ENCODE results near the gene POLR2H. TPM values are rescaled to one million over a fixed set of nuclear protein-coding genes. Genes with fewer than 3 reads are reported as not detected.

POLR2H gene
- total RNA-seq, 6 donors from 2014 or later, result 41.4 to 235 (median 66.2) TPM

GRCh38 chr3:184362668-184363546 lies 1.4 kb downstream of the POLR2H start:
- Histone ChIP-seq H3K27me3 (no peaks in the 10 kb centered on the region), H3K36me3 (peaks cover 0 to 30% (median 13%) of the 10 kb centered on the region in 4 donors), H3K4me1 (peaks cover 21 to 26% (median 24%) of the 10 kb centered on the region in 4 donors), H3K27ac (peak overlapping the region; percentile 96 to 99 (median 98)), H3K9me3 (no peaks in the 10 kb centered on the region), H3K4me3 (peak overlapping the region; percentile 67 to 96 (median 84))
- WGBS, 2 donors, result 0 to 1% methylated on average over 10 to 64 of the region's 68 CpGs
- TF ChIP-seq POLR2A (IDR thresholded peaks at IDR 0.05), result peak in 3 of 4 donors; percentile 62 to 82 (median 69)
- TF ChIP-seq POLR2AphosphoS5 (IDR thresholded peaks at IDR 0.05), result peak; percentile 75 to 88
- TF ChIP-seq CTCF (IDR thresholded peaks at IDR 0.05), result peak; percentile 35 to 62 (median 48)
- no peak for TF ChIP-seq EP300 (IDR thresholded peaks at IDR 0.05)
- ATAC-seq (ENCODE audit: low FRiP score in 2 of 2) (peak; percentile 88 to 91), DNase-seq (peak; percentile 95 to 97)

- no peak for DNase-seq
- ATAC-seq (ENCODE audit: low FRiP score in 2 of 2), result no peak
- no peaks in the 10 kb centered on the region for H3K27me3 ChIP-seq
- peaks cover 0 to 48% (median 22%) of the 10 kb centered on the region in 4 donors for H3K36me3 ChIP-seq
- 82 to 91% methylated on average over 5 of the region's 5 CpGs for WGBS, 2 donors
- no peak overlapping the region for H3K4me3 ChIP-seq
- no peak overlapping the region for H3K27ac ChIP-seq
- H3K9me3 ChIP-seq, result no peaks in the 10 kb centered on the region
- peaks cover 18 to 28% (median 23%) of the 10 kb centered on the region in 4 donors for H3K4me1 ChIP-seq
- TF ChIP-seq POLR2A (IDR thresholded peaks at IDR 0.05), result no peak
- no peak for TF ChIP-seq POLR2AphosphoS5 (IDR thresholded peaks at IDR 0.05)
- no peak for TF ChIP-seq EP300 (IDR thresholded peaks at IDR 0.05)
- TF ChIP-seq CTCF (IDR thresholded peaks at IDR 0.05), result no peak
Observed at GRCh38 chr3:184366619-184367289, 5.2 kb downstream of the POLR2H start.

- H3K9me3 ChIP-seq, result no peaks in the 10 kb centered on the region
- TF ChIP-seq CTCF (IDR thresholded peaks at IDR 0.05) (no peak), POLR2AphosphoS5 (IDR thresholded peaks at IDR 0.05) (no peak)
Observed at GRCh38 chr3:184368116-184368515, 6.6 kb downstream of the POLR2H start.

GRCh38 chr3:184368586-184369183 lies 7.2 kb downstream of the POLR2H start:
- DNase-seq (no peak), ATAC-seq (ENCODE audit: low FRiP score in 2 of 2) (peak in 1 of 2 donors; percentile 37)
- H3K4me3 ChIP-seq, result no peak overlapping the region
- H3K27me3 ChIP-seq, result no peaks in the 10 kb centered on the region
- H3K27ac ChIP-seq, result peak overlapping the region in 3 of 4 donors; percentile 9 to 35 (median 35)
- H3K9me3 ChIP-seq, result no peaks in the 10 kb centered on the region
- no peak for TF ChIP-seq POLR2A (IDR thresholded peaks at IDR 0.05)
- TF ChIP-seq POLR2AphosphoS5 (IDR thresholded peaks at IDR 0.05), result no peak
- TF ChIP-seq EP300 (IDR thresholded peaks at IDR 0.05), result no peak
- no peak for TF ChIP-seq CTCF (IDR thresholded peaks at IDR 0.05)
- H3K36me3 ChIP-seq, result peaks cover 0 to 48% (median 22%) of the 10 kb centered on the region in 4 donors
- H3K4me1 ChIP-seq, result peaks cover 19 to 25% (median 21%) of the 10 kb centered on the region in 4 donors
- 62 to 80% methylated on average over 3 of the region's 3 CpGs for WGBS, 2 donors

More at GRCh38 chr3:184368116-184368515, 6.6 kb downstream of the POLR2H start:
- H3K4me1 ChIP-seq, result peaks cover 20 to 28% (median 24%) of the 10 kb centered on the region in 4 donors
- H3K4me3 ChIP-seq, result no peak overlapping the region
- H3K27ac ChIP-seq, result no peak overlapping the region
- H3K36me3 ChIP-seq, result peaks cover 0 to 48% (median 22%) of the 10 kb centered on the region in 4 donors
- no peaks in the 10 kb centered on the region for H3K27me3 ChIP-seq
- DNase-seq (no peak), ATAC-seq (ENCODE audit: low FRiP score in 2 of 2) (no peak)
- 91 to 92% methylated on average over 8 to 9 of the region's 9 CpGs for WGBS, 2 donors
